Epidermal melanocyte (primary cell): Measurements from ENCODE around the gene PLEKHG3.
"Not testable (repeated sequence)": the region's sequence is repeated elsewhere in the genome, so short reads cannot be mapped to it uniquely, and the experiment has no call there.

ENCODE experiments used
- DNase-seq: peaks from one replicate; pipeline ENCODE4 v3.0.0; 2011; ENCODE audit warnings: low spot score; ENCODE audit not compliant: insufficient read length

PLEKHG3 gene

GRCh38 chr14:64686282-64686615, 18.0 kb upstream of the PLEKHG3 start:
- no peak for DNase-seq

GRCh38 chr14:64688031-64688430, 16.2 kb upstream of the PLEKHG3 start:
- no peak for DNase-seq

DNA sequence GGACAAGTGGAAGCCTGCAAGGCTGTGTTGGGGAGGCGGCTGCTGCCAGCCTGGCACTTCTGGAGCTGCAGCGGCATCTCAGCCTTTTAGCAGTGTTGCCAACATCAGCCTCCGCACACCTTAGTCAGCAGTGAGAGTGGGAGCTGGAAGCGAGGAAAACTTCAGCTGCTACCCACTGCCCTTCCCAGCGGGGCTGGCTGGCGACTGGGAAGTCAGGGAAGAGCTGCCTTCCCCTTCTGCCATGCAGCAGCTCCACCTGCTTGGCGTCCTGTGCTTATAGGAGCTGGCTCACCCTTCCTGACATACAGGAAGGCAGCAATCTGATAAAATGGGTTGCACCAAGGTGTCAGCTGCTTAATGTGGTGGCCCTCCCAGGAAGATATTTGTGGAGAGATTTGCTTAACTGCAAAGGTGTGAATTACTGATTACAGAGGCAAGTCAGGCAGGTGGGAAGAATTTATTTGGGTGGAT, 15.4 kb upstream of the PLEKHG3 start:
- no peak for DNase-seq

DNA sequence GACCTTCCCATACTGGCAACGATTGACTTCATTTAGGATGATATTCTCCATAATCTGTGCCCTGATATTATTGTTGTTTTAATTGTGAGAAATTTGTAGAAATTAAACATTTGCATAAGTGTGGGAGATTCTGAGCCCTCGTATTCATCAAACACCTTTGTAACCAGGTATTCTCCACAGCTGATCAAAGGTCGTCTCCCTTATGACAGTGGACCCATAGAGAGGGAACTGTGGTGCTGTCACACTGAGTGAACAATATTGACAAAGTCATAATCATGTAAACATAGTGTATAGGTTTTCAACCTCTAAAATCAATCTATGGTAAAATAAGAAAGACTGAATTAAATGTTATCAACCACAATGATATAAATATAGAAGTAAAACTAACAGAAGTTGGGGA, 14.9 kb upstream of the PLEKHG3 start:
- DNase-seq = no peak

DNA sequence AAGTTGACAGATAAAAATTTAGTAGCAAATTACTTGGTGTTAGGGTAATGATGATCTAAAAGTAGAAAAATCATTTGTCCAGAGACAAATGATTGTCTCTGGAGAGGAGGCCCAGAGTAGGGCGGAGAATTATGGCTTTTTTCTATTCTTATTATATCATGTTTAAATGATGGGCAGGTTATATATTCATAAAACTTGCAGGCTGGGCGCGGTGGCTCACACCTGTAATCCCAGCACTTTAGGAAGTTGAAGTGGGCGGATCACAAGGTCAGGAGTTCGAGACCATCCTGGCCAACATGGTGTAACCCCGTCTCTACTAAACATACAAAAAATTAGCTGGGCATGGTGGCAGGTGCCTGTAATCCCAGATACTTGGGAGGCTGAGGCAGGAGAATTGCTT, 13.6 kb upstream of the PLEKHG3 start:
- DNase-seq = not testable (repeated sequence)

- DNase-seq = no peak
Measured at GRCh38 chr14:64691376-64691775, 12.8 kb upstream of the PLEKHG3 start.

DNA sequence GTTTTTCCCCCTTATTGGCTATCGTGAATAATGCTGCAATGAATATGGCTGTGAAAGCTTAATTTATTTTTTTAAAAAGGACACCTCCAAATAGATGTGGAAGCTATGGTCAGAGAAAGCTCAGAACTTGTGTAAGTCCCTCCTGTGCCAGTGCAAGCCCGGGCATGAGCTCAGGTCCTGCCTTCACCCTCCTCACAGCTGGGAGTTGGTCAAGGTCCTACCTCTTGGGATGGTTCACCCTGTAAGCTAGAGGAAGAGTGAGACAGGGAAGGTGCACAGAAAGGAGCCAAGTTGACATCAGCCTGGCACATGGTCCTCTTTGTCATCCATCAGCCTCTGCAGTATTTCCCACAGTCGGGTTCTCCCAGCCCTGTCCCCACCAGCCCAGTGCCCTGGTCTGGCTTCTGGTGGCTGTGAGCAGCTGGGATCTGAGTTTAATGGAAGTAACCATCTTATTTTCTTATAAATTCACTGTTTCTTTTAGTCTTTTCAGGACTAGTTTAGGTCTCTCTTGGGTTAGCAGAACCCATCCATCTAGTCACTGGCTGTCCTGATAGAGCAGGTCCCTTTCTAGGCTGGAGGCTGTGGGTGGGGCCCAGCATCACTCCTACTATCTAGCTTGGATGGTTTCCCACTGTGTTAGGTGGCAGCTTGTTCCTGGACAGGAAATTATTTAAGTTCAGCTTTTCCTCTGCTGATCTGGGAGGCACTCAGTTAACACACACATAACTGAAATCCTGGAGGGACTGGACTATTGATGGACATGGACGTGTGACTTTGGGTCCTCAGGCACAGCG, 11.8 kb upstream of the PLEKHG3 start:
- no peak for DNase-seq

DNA sequence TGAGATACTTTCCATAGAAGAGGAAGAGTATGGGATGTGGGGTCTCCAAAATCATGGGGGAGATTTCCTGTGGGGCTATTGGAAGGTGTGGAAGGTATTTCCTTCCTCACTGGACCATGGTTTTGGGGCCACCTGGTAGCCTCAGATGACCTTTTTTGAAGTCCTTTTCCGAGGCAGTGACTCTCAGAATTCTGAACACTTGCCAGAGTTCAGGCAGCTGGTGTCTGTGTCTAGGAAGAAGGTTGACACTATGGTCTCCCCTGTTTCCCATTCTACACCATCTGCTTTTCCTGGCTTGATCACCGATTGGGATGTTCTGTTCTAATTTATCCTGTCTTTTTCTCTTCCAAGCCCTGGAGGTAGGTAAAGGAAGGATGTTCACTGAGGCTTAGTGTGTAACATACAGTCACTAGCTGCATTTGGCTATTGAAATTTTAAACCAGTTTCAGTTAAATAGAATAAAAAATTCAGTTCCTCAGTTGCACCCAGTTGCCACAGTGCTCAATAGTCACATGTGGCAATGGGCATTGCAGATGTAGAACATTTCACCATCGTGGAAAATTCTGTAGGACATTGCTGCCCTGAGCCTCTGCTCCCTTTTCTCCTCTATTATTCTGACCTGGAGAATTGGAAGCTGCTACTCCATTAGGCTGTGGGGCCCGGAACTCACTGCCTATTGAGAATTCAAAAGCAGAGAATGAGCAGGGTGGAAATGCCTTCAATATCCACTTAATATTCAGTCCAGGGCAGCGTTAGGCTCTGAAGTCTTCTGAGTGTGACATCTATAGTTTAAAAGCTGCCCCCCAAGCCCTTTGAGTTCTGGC, 11.0 kb upstream of the PLEKHG3 start:
- no peak for DNase-seq

GRCh38 chr14:64693810-64694165, 10.4 kb upstream of the PLEKHG3 start:
- no peak for DNase-seq

DNA sequence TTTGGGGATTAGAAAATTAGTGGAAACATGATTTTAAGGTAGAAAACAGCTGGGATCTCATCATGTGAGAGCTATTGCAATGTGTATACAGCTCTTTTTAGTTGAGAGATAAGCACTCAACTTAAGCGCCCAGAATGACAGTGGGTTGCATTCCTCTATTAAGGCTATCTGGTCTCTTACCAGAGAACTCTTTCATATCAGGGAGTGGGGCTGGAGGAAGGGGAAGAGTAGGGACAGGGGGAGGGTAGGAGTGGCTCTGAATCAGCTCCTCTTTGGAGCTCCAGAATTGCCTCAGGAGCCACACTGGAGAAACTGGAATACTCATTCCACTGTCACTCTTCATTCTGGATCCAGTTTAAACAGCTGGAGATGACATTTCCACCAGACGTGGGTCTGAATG, 9.2 kb upstream of the PLEKHG3 start:
- DNase-seq = no peak

DNA sequence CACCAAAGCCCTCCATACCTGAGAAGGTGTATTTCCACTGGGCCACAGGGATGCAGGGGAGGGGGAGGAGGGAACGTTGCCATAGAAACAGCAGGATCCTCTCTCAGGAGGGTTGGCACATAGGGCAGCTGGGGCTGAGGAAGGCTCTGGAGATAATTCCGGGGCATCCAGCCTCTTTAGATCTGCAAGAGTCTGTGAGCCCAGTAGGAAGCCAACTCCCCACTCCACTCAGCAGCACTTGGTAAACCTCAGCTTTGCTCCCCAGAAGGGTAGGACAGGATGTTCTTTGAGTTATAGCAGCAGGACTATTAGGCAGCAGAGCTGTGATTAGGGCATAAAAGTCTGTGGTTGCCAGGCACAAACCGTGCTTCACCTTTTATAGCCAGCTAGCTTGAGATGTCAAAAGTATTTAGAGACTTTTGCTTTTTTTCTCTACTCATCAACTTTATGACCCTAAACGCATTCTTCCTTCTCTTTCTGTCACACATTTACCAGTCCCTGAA, 7.8 kb upstream of the PLEKHG3 start:
- no peak for DNase-seq

DNA sequence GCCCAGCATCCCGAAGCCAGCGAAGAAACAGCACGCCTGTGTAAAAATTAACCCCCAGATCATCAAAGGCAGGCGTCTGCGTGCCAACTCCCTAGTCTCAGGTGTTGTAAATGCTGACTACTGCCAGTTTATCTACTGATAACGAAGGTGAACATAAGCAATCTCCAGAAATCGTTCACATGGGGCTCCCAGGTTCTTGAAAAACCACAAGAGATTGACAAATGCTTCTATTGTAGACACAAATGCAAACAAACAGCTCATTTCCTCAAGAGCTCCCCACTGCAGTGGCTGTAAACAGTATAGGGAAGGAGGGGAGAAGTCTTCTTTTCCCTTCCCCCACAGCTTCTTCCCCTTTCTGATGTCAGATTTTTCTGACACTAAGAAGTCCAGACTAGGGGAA, 5.3 kb upstream of the PLEKHG3 start:
- no peak for DNase-seq

DNA sequence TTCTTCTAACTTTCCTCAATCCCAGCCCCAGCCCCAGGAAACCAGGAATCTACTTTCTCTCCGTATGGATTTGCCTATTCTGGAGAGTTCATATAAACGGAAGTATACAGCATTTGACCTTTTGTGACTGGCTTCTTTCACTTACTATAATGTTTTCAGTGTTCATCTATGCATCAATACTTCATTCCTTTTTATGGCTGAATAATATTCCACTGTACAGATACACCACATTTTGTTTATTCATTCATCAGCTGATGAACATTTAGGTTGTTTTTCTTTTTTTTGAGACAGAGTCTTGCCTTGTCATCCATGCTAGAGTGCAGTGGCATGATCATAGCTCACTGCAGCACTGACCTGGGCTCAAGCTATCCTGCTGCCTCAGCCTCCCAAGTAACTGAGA, 3.9 kb upstream of the PLEKHG3 start:
- no peak for DNase-seq

- DNase-seq = no peak
Measured at GRCh38 chr14:64700894-64701293, 3.3 kb upstream of the PLEKHG3 start.

DNA sequence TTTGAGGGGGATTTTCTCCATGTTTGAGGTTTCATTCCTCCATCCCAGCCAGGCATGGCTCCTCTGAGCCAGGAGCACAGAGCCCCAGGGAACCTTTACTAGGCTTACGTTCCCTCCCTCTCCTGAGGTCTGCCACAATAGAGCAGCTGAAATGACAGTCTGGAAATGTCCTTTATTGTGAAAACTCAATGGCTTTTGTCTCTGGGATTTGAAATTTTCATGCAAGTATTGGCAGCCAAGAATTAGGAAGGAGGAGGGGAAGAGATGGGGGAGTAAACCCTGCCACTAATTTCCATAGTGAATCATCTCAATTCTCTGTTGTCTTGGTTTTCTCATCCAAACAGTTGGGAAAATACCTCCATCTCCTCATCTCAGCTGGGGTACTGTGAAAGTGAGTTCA, 2.6 kb upstream of the PLEKHG3 start:
- no peak for DNase-seq

DNA sequence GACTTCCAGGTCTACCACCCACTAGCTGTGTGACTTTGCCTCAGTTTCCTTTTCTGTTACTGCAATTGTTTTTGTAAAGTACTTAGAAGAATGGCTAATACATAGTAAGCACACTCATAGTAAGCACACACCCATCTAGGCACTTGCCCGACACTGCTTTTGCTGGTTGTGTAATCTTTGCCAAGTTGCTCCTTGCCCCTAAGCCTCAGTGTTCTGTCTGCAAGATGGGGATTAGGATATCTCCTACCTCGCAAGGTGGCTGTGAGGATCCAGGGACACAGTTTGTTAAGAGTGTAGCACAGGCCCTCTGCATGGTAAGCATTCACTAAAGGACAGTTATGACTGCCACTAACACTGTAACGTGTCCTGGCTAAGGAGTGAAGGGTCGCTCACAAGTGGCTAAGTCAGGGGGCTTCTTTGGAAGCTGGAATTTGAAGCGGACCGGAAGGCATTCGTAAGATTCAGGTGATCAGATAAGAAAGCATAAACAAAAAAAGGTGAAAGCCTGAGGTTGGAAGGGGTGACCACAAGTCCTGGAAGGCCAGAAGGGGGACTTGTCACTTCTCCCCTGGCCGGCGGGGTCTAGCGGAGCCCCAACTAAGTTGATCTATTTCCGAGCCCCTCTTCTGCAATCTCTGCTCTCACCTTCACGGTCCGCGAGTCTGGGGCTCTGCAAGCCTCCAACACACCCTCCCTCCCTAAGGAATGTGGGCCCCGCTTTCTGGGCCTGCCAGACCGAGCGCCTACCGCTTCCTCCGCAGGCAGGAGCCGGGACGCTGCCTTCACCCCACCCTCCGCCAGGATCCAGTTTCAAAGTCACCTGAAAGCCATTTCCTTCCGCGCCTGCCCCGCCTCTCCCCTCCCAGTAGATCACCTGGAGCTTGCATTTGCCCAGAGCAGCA, 1.5 kb upstream of the PLEKHG3 start:
- no peak for DNase-seq

GRCh38 chr14:64703395-64704142, 655 bp upstream of the PLEKHG3 start:
- no peak for DNase-seq

DNA sequence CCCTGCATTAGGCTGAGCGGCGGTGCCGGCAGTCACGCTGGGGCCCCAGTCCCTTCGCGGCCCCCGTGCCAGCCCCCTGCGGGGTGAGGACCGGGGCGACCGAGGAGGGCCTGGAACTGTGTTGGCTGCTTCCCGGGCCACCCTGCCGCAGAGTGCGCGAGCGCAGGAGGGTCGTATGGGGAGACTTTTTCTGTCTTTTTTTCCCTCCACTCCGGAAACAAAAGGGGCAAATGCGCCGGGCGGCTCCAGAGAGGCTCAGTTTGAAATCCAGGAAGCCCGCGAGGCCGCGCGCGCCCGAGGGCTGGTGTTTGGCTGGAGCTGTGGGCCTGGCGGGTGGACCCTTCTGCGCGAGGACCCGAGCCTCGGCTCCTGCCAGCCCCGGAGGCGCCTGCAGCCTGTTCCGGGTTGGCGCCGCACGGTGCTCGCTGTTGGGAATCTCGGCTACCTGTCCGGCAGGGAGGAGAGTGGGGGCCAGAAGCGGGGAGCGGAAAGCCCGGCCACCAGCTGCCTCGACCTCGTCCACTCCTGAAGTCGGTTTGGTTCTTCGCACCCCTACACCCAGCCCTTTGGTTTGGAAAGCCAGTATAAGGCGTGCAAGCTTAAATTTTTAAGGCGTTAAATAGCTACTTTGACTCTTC, 638 bp downstream of the PLEKHG3 start:
- DNase-seq = no peak

DNA sequence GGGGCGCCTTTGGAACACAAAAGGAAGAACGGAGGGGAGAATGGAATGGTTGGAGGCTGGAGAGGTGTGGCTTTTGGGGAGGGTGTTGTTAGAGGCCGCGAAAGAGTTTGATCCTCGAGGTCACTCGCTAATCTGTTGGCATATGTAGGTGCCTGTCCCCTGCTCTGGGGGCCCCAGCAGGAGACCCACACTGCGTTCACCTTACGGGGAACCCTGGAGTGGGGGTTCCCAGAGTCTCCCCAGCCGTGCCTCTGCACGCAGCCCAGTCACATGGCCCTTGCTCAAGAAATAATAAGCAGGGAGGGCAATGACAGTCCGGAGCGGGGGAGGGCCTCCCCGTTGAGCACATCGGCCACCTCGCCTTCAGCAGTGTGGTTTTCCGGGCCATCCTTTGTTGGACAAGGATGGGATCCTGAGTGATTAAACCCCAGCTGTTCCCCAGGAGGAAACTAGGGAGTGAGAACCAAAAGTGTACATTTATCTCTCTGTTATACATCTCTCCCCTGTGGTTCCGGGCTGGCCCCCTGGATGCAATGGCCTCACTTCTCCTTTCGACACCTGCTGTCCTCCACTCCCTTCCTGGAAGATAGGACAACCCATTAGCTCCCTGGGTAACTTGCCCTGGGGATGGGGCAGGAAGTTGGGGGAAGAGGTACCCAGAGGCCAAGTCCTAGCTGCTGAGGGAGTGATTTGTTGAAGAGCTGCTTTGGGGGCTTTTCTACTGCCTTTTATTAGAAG, 1.3 kb downstream of the PLEKHG3 start:
- no peak for DNase-seq

- no peak for DNase-seq
Measured at GRCh38 chr14:64706119-64706592, 1.9 kb downstream of the PLEKHG3 start.
